HG03103 (cell line): ENCODE results near the gene GPR137B.
"Not testable (repeated sequence)": the region's sequence is repeated elsewhere in the genome, so short reads cannot be mapped to it uniquely, and the experiment has no call there.

ENCODE experiments used
- ATAC-seq: cut with Tn5 transposase; IDR thresholded peaks from one replicate; pipeline ENCODE4 v1.9.1; 2021; ENCODE audit warnings: low read depth; ENCODE audit not compliant: unreplicated experiment

The GPR137B gene

DNA sequence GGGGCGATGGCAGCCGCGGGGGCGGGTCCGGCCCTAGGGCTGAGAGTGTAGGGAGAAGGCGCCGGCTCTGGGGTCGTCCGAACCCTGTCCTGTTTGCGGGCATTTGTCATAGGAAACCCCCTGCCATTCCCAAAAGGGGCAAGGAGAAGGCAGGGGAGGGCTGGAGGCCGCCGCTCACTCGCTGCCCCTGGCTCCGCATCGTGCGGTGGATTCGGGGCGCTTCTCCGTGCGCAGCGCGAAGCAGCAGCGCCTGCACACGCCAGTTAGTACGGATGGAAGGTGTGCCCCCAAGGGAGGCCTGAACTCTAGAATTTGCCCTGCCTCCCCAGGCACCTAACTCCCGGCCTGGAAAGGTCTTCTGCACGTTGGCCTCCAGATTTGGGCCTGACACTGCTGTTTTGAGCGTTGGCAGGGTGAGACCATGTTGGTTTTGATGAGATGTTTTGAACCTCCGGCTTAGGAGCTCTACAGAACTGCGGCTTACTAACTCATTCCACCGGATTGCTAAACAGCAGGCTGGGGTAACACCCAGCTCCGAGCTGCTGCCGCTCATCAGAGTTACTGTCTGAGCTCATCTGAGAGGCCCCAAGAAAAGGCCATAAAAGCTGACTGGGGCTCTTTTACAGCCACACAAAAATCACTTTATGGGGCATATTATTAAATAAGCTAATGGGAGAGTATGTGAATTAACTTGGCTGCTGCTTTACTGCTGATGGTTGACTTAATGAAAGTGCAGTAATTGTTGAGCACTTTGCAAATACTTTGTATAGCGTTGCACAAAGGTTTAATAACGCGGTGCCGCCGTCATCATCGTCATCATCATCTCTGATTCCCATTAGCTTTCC, 987 bp downstream of the GPR137B start:
- peak; percentile 15 for ATAC-seq

GRCh38 chr1:236144033-236144432, 1.7 kb downstream of the GPR137B start:
- no peak for ATAC-seq

GRCh38 chr1:236144446-236145150, 2.3 kb downstream of the GPR137B start:
- ATAC-seq, result no peak

DNA sequence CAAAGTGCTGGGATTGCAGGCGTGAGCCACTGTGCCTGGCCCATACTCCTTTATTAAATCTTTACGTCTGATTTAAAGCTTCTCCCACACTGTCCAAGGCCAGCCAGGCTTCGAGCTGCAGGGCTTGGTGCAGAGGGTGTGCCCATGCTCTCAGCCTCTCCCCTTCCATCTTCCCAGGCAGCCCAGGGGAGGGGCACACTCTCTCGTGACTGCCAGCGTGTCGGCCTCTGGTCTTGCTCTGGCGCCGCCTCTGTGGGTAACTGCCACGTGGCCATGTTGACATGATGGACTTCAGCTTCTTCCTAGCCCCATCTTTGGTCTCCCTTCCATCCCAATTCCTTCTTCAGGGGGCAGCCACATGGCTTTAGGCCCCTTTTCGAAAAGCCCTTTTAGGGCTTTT, 4.7 kb downstream of the GPR137B start:
- ATAC-seq, result no peak

- no peak for ATAC-seq
Observed at GRCh38 chr1:236147521-236148469, 5.5 kb downstream of the GPR137B start.

GRCh38 chr1:236148470-236148845, 6.1 kb downstream of the GPR137B start:
- ATAC-seq, result no peak

DNA sequence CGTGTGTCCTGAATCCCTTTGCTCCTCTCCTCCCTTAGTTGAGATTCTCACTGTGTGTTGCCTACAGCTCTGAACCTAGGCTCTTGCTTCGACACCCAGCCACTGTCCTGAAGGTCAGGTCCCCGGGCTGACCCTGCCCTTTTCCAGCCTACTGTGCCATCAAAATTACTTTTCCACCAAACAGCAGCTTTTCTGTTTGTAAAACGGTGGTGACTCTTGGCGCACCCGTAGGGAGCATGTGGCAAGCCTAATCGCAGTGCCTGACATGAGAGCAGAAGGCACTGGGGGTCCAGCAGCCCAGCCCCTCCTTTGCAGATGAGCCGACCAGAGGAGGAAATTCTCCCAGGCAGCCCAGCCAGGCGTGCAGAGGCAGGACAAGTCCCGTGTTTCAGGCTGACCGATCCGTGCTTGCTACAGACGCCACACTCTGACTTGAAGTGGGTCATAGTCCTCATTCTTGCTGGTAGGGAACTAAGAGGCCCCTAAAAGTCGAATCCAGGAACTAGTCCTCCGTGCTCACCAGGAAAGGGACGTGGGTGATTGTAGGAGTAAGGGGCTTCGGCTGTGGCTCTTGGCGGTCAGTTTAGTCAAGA, 6.8 kb downstream of the GPR137B start:
- ATAC-seq, result no peak

DNA sequence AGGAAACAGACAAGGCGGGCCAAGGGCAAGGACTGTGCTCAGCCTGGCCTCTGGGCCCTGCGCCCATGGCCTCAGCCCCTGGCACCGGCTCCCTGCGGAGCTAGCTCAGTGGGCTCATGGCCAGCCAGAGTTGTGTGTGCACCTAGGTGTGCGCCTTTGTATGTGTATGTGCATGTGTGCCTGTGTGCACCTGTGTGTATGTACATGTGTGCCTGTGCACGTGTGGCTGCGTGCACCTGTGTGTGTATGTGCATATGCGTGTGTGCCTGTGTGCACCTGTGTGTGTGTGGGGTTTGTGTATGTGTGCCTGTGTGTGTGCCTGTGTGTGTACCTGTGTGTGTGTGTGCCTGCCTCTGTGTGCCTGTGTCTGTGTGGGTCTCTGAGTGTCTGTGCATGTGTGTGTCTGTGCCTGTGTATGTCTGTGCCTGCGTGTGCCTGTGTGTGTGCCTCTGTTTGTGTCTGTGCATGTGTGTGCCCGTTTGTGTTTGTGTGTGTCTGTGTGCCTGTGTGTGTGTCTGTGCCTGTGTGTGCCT, 7.4 kb downstream of the GPR137B start:
- no peak for ATAC-seq

DNA sequence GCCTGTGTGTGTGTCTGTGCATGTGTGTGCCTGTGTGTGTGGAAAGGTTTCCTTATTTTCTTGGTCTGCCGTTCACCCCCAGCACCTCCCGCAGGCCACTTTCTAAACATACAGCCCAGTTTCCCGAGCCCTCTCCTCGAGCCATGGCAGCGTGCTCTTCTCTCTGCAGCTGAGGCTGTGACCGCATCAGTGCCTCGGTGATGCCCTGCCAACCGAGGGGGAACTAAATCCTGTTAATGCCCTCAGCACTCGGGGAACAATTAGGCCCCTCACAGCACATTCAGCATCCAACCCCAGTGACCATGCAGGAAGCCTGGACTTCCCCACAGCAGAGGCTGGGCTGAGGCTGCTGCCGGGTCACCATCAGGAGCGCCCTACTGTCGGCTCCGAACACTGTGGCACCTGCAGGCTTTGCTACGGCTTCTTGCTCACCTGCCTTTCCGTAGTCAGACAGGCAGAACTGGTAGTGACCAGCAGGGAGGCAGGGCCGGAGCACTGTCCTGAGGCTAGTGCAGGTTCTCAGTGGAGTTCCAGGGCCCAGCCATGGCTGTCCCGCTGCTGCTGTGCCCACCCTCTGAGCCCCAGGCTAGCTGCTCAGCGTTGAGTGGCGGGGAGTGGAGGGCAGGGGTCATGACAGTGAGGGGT, 8.1 kb downstream of the GPR137B start:
- no peak for ATAC-seq

GRCh38 chr1:236150986-236151385, 8.6 kb downstream of the GPR137B start:
- no peak for ATAC-seq

GRCh38 chr1:236151739-236152424, 9.5 kb downstream of the GPR137B start:
- no peak for ATAC-seq

GRCh38 chr1:236154126-236154525, 11.8 kb downstream of the GPR137B start:
- no peak for ATAC-seq

- ATAC-seq, result no peak
Observed at GRCh38 chr1:236154671-236155398, 12.5 kb downstream of the GPR137B start.

GRCh38 chr1:236155399-236155767, 13.0 kb downstream of the GPR137B start:
- no peak for ATAC-seq

DNA sequence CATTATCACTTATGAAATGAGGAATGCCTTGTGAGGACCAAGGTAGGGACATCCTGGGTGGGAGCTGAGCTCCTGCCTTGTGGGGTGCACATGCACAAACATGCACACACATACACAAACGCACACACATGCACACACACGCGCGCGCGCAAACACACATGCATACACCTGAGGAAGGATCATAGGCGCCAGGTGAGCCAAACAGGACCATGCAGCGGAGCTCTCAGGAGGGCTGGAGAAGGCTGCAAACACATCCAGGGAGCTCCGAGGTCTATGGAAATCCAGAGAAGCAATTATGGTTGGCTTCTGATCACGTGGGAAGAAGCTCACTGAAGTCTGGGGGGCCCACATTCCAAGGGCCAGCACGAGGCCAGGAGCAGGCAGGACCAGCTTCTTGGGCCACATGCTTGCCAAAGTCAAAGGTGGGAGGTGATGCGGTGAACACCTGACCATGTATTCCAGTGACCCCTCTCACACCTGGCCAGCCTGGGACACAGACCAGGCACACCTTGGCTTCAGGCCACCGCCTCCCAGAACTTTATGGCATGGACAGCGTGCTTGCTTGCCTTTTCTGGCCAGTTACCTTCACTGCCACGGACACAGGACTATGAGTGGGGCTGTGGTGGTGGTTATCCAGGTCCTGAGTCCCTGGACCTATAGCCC, 13.6 kb downstream of the GPR137B start:
- no peak for ATAC-seq

DNA sequence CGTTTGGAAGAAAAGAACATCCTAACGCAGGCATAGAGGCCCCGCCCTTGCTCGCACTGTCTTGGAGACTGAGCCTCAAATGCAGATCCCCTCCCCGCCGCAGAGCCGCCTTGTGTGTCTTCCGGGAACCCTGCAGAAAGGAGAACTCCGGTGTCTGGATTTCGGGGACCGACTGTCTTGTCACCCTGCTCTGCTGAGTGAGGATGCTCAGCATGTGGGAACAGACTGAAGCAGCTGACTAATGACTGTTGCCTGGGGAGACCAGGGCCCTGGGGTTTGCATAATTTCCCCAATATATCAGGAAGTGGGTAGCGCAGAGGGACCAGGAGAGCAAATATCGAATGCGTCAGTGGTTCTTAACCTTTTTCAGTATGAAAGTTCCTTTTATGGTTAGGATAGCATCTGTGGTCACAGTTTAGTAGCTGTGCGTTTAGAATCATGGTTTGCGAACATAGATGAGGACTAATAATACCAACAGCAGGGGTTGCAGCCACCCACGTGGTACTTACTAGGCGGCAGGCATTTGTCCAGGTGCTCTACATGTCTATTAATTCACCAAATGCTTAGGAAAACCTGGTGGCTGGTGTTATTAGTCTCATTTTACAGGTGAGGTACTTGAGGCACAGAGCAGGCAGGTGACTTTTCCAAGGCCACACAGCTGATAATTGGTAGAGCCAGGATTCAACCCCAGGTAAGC, 14.3 kb downstream of the GPR137B start:
- ATAC-seq, result peak; percentile 76

DNA sequence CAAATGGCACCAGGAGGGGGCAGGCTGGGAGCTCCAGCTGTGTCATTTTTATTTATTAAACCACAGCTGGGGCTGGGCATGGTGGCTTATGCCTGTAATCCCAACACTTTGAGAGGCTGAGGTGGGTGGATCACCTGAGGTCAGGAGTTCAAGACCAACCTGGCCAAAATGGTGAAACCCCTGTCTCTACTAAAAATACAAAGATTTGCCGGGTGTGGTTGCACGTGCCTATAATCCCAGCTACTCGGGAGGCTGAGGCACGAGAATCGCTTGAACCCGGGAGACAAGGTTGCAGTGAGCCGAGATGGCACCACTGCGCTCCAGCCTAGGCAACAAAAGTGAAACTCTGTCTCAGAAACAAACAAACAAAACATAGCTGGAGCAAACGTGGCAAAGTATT, 15.7 kb downstream of the GPR137B start:
- ATAC-seq, result not testable (repeated sequence)
